GM18909 (cell line): Measurements from ENCODE around the gene HMGN4.
"Not testable (repeated sequence)": the region's sequence is repeated elsewhere in the genome, so short reads cannot be mapped to it uniquely, and the experiment has no call there.

Experiments
- ATAC-seq: cut with Tn5 transposase; IDR thresholded peaks from one replicate; pipeline ENCODE4 v1.9.1; 2021; ENCODE audit warnings: mild to moderate bottlenecking; ENCODE audit not compliant: unreplicated experiment, poor library complexity

The HMGN4 gene

DNA sequence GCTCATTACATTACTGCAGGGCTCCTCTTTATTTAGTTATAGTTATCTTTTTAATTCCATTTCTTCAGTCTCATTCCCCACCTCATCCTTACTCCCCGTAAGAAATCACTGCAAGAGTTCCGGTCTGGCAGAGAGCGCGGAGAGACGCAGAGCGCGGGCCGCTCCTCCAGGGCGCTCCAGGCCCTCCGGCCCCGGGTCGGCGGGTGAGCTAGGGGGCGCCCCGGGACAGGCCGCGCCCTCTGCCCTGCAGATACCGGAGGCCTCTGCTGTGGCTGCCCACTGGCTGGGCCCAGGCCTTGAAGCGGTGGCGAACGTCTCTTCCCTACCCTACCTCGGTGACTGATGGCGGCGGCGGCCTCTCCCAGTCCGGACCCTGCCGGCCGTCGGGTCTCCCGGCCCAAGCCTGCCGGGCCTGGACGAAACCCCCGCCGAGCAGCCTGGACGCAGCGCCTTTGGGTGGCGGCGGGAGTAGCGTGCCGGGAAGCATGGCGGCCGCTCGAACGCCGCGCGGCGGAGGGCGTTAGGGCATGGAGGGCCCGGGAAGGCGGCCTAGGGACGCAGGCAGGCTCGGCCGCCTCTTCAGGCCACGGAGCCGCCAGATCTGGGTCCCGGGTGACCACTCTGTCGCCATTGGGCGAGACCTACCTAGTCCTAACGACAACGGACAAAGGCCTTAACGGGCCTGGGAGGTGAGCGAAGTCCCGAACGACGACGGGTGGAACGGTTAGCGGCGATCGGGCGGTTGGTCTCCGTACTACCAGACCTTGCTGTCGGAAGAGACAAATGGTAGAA is 16.4 kb upstream of the HMGN4 start:
- peak; percentile 77 for ATAC-seq

DNA sequence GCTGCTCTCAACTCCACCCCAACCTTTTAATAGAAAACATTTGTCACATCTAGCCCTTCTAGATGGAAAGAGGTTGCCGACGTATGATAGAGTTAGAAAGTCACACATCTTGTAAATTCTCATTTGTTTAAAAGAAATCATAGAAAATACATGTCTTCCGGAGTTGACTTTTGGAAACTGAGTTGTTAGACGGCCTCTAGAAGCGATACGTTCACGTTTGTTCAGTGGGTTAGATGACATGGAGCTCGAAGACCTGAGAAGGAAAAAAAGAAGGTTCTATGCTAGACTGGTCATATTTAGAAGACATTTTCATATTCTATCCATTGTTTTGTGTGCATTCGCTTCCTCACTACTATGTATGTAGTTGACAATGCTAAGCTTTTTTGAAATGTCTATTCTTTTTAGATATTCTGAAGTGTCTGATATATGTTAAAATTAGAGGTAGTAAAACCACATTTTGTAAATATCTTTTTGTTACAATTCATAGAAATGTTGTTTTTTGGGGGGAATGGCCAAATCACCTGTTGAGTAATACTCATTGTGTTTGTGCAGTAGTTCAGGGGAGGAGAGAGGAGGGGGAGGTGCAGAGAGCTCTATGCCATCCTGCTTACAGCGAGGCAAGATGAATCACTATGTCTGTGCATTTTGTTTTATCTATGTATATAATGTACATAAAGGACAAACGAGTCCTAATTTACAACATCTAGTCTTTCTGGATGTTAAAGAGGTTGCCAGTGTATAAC is 15.5 kb upstream of the HMGN4 start:
- not testable (repeated sequence) for ATAC-seq

DNA sequence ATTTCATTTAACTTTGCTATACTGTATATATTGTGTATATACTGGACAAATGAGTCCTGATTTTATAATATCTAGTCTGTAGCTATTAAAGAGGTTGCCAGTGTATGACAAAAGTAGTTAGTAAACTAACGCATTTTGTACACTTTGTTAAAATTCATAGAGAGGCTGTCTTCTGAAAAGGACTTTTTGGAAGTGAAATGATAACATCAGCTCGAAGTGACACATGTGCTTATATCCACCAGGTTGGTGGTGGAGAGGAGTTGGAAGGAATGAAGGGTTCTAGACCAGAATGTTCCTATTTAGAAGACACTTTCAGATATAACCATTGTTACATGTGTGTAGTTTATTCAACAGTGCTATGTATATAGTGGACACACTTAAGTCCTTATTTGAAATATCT is 13.9 kb upstream of the HMGN4 start:
- not testable (repeated sequence) for ATAC-seq

DNA sequence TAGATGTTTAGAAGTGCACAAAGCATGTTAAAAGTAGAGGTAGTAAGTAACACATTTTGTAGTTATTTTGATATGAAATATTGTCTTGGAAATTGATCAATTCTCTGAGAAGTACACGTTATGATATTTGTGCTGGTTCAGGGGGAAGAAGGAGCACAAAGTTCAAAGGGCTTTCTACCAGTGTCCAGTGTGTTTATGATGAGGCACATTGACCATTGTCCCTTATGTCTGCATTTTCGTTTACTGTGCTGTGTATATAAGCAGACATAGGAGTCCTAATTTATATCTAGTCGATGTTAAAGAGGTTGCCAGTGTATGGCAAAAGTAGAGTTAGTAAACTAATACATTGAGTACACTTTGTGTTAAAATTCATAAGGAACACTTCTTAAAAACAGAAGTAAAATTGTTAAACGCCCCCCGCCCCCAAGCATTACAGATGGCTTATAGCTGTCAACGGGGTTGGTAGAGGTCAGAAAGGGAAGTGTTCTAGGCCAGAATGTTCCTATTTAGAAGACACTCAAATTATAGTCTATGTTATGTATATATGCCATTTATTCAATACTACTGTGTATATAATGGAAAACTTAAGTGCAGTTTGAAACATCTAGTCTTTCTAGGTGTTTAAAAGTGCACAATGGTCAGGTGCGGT is 13.3 kb upstream of the HMGN4 start:
- no peak for ATAC-seq

DNA sequence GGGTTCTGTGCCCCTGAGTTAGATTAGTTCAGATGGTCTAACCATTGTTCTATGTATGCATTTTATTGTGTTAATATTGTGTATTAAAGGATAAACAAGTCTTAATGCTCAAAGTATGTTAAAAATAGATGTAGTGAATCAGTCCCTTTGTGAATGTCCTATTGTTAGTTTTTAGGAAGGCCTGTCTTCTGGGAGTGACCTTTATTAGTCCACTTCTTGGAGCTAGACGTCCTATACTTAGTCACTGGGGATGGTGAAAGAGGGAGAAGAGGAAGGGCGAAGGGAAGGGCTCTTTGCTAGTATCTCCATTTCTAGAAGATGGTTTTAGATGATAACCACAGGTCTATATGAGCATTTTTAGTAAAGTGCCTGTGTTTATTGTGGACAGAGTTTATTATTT is 12.3 kb upstream of the HMGN4 start:
- no peak for ATAC-seq

DNA sequence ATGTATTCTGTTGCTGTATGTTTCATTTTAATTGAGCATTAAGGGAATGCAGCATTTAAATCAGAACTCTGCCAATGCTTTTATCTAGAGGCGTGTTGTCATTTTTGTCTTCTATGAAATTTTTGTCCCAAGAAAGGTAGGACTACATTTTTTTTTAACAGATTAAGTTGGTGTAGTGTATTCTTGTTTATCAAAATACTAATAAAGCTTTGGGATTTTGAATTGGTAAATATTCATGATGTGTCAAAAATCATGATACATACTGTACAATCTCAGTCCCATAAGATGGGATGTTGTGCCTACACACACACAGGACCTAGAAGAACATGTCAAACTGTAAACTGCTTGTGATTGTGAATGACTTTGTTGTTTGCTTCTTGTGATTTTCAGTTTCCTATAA is 11.2 kb upstream of the HMGN4 start:
- ATAC-seq: no peak

DNA sequence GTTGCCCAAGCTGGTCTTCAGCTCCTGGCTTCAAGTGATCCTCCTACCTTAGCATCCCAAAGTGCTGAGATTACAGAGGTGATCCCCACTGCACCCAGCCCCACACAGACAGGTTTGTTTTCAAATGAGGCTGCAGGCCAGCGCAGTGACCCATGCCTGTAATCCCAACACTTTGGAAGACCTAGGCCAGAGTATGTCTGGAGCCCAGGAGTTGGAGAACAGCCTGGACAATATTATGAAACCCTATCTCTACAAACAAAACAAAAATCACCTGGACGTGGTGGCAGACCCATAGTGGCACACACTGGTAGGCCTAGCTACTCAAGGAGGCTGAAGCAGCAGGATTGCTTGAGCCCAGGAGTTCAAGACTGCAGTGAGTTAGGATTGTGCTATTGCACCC is 8.0 kb upstream of the HMGN4 start:
- no peak for ATAC-seq

DNA sequence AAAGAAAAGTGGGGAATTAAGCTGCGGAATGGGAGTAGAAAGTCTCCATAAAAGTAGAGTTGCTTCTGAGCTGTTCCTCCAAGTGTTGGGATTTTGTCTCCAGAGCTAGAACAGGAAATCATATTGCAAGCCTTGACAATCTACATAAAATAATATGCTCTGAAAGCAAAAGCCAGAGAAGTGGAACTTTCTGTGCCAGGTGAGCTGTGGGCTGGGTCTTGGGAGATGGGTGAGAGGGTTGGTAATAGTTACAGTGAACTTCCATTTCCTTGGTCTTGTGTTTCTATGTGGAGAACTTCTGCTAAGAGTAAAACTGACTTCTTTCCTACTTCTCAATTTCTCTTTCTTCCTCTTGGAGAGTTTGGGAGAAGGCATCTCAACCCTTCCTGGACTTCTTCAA is 6.3 kb upstream of the HMGN4 start:
- ATAC-seq: no peak

DNA sequence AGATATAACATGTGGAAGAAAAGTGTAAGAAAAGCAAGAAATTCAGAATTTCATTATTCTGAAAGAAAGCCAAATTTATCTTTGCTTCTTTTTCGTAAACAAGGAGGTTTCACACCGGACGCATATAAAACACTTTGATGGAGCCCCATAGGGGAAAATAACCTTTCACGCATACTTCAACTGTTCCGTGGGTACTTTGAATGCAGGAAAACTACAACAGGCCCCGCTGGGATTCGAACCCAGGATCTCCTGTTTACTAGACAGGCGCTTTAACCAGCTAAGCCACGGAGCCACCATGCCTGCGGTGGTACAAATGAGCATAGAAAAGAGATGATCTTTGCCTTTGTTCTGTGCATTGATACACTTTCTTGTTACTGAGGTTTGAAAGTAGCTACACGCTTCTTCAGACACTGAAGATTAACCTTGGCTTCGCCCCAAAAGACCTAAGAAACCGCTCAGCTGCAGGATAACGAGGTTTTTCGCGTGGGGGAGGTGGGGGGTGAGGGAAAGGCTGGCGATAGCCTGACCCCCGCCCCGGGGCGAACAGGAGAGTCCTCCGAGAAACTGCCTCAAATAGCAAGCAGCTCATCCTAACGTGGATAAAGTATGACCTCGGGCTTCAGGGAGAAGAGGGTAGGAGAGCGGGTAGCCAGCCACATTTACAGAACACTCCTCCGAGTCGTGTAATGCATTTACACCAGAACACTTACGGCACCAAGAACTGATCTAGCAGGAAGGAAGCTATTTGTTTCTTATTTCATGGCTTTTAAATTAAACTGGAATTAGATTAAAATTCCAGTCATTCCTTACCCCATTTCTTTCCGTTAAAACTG is 5.3 kb upstream of the HMGN4 start:
- ATAC-seq: no peak

DNA sequence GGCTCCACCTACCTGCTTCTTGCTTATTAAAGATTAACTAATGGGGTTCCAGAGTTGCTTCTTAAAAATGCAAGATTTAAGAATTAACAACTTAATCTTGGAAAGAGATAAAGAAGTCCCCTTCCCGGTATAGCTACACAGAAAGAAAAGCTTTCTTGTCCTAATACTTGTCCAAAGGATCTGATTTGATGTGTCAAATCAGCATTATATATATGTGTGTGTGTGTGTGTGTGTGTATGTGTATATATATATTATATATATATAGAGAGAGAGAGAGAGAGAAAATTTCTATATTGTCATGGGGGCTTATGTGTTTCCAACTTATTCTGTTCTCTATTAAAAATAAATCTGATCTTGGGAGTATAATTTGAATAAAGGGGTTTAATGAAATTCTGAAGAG is 4.6 kb upstream of the HMGN4 start:
- no peak for ATAC-seq

DNA sequence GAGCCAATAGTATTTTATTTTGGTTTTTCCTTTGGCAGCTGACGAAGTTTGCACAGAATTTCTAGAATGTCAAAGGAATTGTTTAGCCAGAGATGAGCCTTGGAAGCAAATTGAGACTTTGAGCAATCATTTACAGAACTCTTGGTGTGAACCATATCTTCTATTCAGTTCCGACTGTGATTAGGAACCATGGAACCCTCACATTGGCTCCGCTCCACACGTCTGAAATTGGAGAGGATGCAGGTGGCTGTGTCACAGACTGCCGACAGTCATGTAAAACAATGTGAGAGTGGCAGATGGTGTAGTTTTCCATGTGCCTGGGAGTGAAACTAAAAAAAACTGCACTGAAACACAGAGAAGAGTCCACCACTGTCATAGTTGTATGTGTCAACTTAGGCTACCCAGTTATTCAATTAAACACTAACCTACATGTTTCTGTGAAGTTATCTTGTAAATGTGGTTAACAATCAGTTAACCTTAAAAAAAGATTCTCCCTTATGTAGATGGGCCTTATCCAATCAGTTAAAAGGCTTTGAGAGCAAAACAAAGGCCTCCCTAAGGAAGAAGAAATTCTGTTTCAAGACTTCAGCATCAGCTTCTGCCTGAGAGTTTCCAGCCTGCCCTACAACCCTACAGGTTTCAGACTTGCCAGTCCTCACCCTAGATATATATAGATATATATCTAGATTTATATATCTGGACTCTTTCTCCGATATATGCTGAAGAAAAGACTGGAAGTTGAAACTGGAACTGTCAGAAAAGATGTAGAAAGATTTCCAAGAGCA is 3.3 kb upstream of the HMGN4 start:
- ATAC-seq: no peak

DNA sequence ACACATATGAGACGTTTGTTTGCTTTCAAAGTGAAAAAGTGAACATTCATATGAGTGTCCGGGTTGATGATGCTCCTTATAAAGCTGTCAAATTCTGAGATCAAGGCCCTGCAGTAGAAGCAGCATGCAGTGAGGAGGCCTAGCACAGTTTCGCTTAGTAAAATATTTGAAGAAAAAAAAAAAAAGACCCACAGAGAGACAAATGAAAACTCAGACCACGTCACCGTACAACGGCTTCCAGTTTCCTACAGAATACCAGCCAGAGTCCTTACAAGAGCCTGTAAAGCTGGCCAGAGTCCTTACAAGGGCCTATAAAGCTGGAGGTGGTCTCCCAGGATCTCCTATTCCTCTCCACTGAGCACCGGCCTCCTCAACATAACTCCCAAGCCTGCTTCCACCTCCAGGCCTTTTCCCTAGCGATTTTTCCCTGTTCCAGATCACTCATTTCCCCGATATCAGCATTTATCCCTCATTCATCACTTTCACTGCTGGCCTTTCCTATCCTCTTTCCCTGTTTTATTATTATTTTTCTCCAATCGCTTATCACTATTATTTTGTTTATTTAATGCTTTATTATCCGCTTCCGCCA is 1.5 kb upstream of the HMGN4 start:
- ATAC-seq: peak; percentile 21

DNA sequence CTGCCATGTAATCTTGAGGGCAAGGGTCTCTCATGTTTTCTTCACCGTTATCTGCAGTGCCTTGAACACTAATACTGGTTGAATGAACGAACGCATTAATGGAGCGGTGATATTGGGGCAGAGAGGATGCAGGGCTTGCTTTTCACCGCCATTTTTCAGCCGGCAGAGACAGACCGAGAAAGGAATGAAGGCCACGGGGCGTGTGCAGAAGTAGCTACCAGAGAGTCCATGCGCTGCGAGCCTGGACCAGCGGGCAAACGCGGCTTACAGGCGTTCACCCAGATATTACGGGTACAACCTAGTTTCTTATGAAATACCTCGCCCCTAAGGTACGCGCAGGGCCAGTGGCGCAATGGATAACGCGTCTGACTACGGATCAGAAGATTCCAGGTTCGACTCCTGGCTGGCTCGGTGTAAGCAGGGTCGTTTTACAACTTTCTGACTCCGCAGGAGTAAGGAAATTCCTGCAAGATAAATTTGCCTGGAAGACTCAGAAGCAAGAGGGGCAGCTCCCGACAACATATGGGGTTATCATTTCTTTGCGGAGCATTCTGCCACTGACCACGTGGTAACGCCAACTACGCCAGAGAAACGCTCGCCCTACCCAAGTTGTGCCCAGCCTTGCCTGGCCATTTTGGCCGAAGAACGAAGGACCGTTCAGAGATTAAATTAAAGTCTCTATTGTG is 863 bp upstream of the HMGN4 start:
- peak; percentile 53 for ATAC-seq

DNA sequence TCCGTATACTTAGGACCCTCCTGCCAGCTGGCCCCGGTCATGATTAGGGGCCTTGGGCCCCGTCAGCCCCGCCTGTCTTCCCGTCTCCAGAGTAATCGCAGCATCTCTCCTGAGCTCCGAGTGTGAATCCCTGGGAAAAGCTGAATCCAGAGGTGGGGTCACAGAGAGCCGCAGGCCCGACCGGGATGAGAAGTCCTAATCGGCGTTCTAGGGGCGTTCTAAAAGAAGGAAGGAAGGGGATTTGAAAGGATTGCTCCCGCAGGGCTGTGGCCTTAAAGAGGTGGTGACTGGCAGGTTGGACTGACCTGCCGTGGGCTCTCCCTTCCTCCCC is 371 bp downstream of the HMGN4 start:
- no peak for ATAC-seq

DNA sequence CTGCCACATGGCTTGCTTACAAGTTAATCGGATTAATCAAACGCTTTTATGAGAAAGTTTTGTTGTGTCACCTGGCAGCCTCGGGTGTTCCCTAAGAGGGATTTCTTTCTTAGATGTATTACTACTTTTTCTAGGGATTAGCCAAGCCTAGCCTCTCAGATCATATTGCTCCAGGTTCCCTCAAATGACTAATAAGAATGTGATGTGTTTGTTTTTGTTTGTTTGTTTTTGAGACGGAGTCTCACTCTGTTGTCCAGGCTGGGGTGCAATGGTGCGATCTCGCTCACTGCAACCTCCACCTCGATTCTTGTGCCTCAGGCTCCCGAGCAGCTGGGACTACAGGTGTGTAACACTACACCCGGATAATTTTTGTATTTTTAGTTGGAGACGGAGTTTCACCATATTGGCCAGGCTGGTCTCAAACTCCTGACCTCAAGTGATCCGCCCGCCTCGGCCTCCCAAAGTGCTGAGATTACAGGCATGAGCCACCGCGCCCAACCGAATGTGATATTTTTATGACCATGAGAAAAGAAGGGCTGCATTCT is 977 bp downstream of the HMGN4 start:
- ATAC-seq: no peak

DNA sequence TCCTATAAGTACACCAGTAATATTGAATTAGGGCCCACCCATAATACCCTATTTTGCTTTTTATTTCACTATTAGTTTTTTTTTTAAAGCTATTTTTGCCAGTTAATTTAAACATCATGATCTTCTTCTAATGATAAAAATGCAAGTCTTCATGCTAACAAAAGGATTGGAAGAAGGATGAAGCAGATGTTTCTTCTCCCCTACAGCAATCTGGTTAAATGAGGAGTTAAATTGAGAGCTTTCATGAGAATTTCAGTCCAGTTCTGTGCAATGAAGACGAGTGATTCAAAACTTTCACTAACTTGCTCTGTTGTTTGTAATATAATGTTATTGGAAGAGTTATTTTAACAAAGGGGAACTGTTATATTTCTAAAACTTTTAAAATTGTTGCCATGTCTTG is 3.4 kb downstream of the HMGN4 start:
- ATAC-seq: no peak

DNA sequence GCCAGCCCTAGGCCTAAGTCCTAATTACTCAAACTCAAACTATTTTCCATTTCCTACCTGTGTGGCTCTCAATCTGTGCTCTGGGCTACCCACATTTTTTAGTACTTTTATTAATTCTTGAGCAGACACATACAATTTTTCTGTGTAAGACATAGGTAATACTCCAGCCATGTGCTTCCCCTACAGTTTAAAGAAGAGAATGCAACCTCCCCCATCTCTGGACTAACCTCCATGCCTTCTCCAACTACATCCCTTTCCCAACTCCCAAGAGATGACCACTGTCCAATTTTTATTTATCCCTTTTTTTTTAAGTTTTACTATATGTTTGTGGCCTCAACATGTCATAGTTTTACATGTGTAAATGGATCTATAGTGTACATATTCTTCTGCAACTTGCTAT is 5.8 kb downstream of the HMGN4 start:
- ATAC-seq: no peak

DNA sequence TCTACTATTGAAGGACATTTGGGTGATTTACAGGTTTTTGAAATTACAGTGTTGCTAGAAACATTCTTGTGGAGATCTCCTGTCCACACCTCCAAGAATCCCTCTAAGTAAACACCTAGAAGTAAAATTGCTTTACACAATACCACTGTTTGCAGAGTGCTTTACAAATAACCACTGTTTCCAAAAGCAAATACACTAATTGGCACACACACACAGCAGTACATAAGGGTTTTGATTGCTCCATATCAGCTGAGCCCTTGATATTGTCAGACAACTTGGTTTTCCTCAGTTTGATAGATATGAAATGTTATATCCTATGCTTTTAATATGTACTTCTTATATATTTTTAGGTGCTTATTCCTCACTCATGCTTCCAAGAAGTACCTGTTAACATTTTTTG is 6.3 kb downstream of the HMGN4 start:
- no peak for ATAC-seq

DNA sequence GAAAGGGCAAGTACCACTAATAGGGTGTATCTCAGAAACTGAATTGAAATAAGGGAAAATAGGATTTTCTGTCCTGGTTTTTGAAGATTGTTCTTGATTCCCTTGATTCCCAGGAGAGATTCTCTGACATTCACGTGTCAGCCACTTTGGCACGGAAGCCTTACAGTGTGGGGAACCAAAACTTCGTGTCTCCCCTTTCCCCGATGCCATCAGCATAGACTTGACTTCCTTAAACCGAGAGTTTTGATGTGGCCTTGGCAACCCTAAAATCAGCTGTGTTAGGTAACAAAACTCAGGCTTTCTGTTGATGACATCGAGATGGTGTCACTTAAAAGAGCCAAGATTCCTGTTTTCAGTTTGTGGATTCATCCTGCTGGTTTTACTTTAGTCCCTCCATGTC is 7.5 kb downstream of the HMGN4 start:
- ATAC-seq: no peak
